Ovary (tissue), 3 donors: ENCODE measurements around the gene POU2AF2.

Experiments
- CTCF ChIP-seq, 3 donors: fragments of 450-650 bp in 2 of 3; fragments of 200-600 bp in 1 of 3; IDR thresholded peaks; one replicate each; pipeline versions ENCODE4 v1.5.1 to v1.8.0; 2016 to 2022; ENCODE audit warnings: antibody characterized with exemption in 3 of 3, mild to moderate bottlenecking in 1 of 3
- POLR2A ChIP-seq: fragments of 450-650 bp; IDR thresholded peaks from one replicate; pipeline ENCODE4 v1.6.1; 2017; ENCODE audit warnings: antibody characterized with exemption, mild to moderate bottlenecking, moderate library complexity
- donor health status: DM: no; HTN: no; CAD: no.

GRCh38 chr11:111308140-111308539 lies 62.6 kb downstream of the POU2AF2 start:
- TF ChIP-seq POLR2A = no peak
- TF ChIP-seq CTCF (IDR thresholded peaks at IDR 0.05) = no peak
